Smooth muscle cell (in vitro differentiated cells): ENCODE measurements around the gene TNFRSF4. TPM values are rescaled to one million over a fixed set of nuclear protein-coding genes. Genes with fewer than 3 reads are reported as not detected.
"Not testable (repeated sequence)": the region's sequence is repeated elsewhere in the genome, so short reads cannot be mapped to it uniquely, and the experiment has no call there.

ENCODE experiments used
- DNase-seq: peaks from one replicate; lab custom pipeline; 2025; ENCODE audit not compliant: unreplicated experiment; lab: John Stamatoyannopoulos, UW
- H2AFZ ChIP-seq: fragments of 200-600 bp; sonication (generic); 2 replicates; pipeline ENCODE4 v1.6.0; 2016; ENCODE audit warnings: antibody characterized with exemption, low read depth, mild to moderate bottlenecking
- H3F3A ChIP-seq: fragments of 200-600 bp; sonication (generic); 2 replicates; pipeline ENCODE4 v1.6.0; 2017; ENCODE audit warnings: antibody characterized with exemption, low read depth
- H3K27ac ChIP-seq: fragments of 200-600 bp; sonication (generic); 2 replicates; pipeline ENCODE4 v1.5.1; 2016; ENCODE audit warnings: low read depth, mild to moderate bottlenecking
- H3K27me3 ChIP-seq: fragments of 200-600 bp; sonication (generic); 2 replicates; pipeline ENCODE4 v1.6.1; 2016; ENCODE audit warnings: low read depth, mild to moderate bottlenecking
- H3K36me3 ChIP-seq: fragments of 200-600 bp; sonication (generic); 2 replicates; pipeline ENCODE4 v1.5.1; 2016; ENCODE audit warnings: low read depth
- H3K4me1 ChIP-seq: fragments of 200-600 bp; sonication (generic); 2 replicates; pipeline ENCODE4 v1.5.1; 2016; ENCODE audit warnings: low read depth
- H3K4me2 ChIP-seq: fragments of 200-600 bp; sonication (generic); 2 replicates; pipeline ENCODE4 v1.6.0; 2016; ENCODE audit warnings: mild to moderate bottlenecking
- H3K4me3 ChIP-seq: fragments of 200-600 bp; sonication (generic); 2 replicates; pipeline ENCODE4 v1.5.1; 2016; ENCODE audit warnings: mild to moderate bottlenecking
- H3K79me2 ChIP-seq: fragments of 200-600 bp; sonication (generic); 2 replicates; pipeline ENCODE4 v1.6.0; 2016; ENCODE audit warnings: low read depth, mild to moderate bottlenecking
- H3K9ac ChIP-seq: fragments of 200-600 bp; sonication (generic); 2 replicates; pipeline ENCODE4 v1.6.0; 2016; ENCODE audit warnings: low read depth
- H3K9me3 ChIP-seq: fragments of 200-600 bp; sonication (generic); replicated peaks from 2 replicates; pipeline ENCODE4 v1.5.1; 2016; ENCODE audit warnings: low read depth
- H4K20me1 ChIP-seq: fragments of 200-600 bp; sonication (generic); 2 replicates; pipeline ENCODE4 v1.6.0; 2016; ENCODE audit warnings: low read depth
- WGBS: methylation state at CpG from one replicate; pipeline ENCODE4 v1.1.7; 2016; ENCODE audit warnings: low lambda C conversion rate; 5-methylcytosine and 5-hydroxymethylcytosine counted together
- polyA plus RNA-seq: library from polyadenylated mRNA; unstranded; fragments of >200 nt; fragmentation: Nextera tagmentation; extraction: Ambion mirVana; gene quantifications from 2 replicates; pipeline ENCODE4 v1.2.1, GENCODE V29; 2016
- total RNA-seq: library from RNA; depleted of rRNA; stranded (reverse); fragments of >200 nt; gene quantifications from 2 replicates; pipeline ENCODE4 v1.2.3, GENCODE V29; 2014
- TF ChIP-seq, protein P1 (sequence below): fragments of 200-600 bp; sonication (generic); IDR thresholded peaks from 2 replicates; pipeline ENCODE4 v1.5.1; 2017; ENCODE audit warnings: borderline replicate concordance, mild to moderate bottlenecking, antibody characterized with exemption; ENCODE audit not compliant: insufficient read depth, poor library complexity, severe bottlenecking

The TNFRSF4 gene
- total and polyA plus RNA-seq, 2 experiments from 2014 or later = not detected

DNA sequence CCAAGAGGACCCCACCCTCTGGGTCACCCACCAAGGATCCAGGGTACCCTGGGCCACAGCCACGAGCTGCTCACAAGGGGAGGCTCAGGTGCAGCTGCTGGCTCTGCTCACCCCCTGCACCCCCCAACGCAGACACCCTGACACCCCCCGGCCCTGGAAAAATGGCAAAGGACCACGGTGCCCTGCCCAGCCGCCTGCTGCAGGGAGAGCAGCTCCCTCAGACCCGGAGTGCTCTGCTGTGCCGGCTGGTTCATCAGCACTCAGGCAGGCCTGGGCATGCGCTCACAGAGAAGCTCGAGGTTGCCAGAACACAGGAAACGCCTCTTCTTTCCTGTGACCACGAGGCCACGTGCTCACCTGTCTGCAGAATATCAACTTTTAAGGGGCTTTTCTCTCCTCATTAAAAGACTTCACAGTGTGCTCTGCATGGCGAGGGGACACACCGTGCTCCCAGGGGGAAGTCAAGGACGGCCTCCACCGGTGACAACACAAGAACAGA, 36.9 kb upstream of the TNFRSF4 start:
- H4K20me1 ChIP-seq = peaks cover 45% of the 10 kb centered on the region
- no peaks in the 10 kb centered on the region for H3K27me3 ChIP-seq
- H3K4me1 ChIP-seq = peaks cover 9% of the 10 kb centered on the region
- WGBS = 77% methylated on average over 16 of the region's 16 CpGs
- H3K9ac ChIP-seq = no peak overlapping the region
- no peak for DNase-seq
- TF ChIP-seq, protein P1, sequence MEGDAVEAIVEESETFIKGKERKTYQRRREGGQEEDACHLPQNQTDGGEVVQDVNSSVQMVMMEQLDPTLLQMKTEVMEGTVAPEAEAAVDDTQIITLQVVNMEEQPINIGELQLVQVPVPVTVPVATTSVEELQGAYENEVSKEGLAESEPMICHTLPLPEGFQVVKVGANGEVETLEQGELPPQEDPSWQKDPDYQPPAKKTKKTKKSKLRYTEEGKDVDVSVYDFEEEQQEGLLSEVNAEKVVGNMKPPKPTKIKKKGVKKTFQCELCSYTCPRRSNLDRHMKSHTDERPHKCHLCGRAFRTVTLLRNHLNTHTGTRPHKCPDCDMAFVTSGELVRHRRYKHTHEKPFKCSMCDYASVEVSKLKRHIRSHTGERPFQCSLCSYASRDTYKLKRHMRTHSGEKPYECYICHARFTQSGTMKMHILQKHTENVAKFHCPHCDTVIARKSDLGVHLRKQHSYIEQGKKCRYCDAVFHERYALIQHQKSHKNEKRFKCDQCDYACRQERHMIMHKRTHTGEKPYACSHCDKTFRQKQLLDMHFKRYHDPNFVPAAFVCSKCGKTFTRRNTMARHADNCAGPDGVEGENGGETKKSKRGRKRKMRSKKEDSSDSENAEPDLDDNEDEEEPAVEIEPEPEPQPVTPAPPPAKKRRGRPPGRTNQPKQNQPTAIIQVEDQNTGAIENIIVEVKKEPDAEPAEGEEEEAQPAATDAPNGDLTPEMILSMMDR = no peak
- no peaks in the 10 kb centered on the region for H3F3A ChIP-seq
- H3K4me2 ChIP-seq = no peak overlapping the region
- no peak overlapping the region for H3K4me3 ChIP-seq
- H3K27ac ChIP-seq = no peak overlapping the region
- no peaks in the 10 kb centered on the region for H3K9me3 ChIP-seq
- no peaks in the 10 kb centered on the region for H3K36me3 ChIP-seq
- H3K79me2 ChIP-seq = no peaks in the 10 kb centered on the region
- no peak overlapping the region for H2AFZ ChIP-seq

DNA sequence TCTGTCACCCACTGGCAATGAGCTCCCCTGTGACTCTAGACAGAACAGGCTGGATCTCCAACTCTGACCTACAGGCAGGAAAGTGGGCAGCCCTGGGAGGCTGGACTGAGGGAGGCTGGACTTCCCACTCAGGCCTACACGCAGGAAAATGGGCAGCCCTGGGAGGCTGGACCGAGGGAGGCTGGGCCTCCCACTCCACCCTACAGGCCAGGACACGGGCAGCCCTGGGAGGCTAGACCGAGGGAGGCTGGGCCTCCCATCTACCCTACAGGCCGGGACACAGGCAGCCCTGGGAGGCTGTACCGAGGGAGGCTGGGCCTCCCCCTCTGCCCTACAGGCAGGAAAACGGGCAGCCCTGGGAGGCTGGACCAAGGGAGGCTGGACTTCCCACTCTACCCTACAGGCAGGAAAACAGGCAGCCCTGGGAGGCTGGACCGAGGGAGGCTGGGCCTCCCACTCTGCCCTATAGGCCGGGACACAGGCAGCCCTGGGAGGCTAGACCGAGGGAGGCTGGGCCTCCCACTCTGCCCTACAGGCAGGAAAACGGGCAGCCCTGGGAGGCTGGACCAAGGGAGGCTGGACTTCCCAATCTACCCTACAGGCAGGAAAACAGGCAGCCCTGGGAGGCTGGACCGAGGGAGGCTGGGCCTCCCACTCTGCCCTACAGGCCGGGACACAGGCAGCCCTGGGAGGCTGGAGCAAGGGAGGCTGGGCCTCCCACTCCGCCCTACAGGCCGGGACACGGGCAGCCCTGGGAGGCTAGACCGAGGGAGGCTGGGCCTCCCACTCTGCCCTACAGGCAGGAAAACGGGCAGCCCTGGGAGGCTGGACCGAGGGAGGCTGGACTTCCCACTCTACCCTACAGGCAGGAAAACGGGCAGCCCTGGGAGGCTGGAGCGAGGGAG, 34.3 kb upstream of the TNFRSF4 start:
- H3K27ac ChIP-seq, H3K9me3 ChIP-seq, H3F3A ChIP-seq, H3K4me1 ChIP-seq, H3K9ac ChIP-seq, H3K79me2 ChIP-seq, H3K4me3 ChIP-seq, H3K36me3 ChIP-seq, DNase-seq, H2AFZ ChIP-seq, H3K27me3 ChIP-seq, H3K4me2 ChIP-seq: not testable (repeated sequence)
- peaks cover 26% of the 10 kb centered on the region for H4K20me1 ChIP-seq
- WGBS = 95% methylated on average over 21 of the region's 21 CpGs

DNA sequence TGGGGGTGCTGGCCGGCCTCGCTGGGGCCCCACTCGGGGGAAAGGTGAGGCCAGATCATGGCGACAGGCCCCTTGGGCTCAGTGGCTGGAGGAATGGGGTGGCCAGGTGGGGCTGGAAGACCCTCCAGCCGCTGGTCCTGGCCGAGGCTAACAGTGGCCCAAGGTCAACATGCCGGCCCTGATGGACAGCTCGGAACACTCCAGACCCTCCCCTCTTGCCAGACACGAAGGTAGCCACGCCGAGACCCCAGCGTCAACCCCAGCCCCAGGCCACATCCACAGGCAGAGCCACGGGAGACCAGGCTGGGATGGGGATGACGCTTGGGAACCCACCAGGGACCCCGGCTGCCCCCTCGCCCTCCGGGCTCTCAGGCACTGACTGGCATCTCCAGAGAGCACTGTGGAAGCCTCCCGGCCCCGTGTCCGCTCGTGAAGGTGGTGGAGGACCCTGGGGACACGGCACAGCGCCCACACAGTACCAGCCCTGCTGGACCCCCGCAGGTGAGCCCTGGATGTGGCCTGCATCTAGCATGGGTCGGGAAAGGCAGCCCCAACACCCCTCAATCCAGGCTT, 33.5 kb upstream of the TNFRSF4 start:
- H3K4me2 ChIP-seq = peak overlapping the region; percentile 82
- peaks cover 9% of the 10 kb centered on the region for H3K4me1 ChIP-seq
- H3K9ac ChIP-seq = no peak overlapping the region
- no peaks in the 10 kb centered on the region for H3K36me3 ChIP-seq
- peaks cover 23% of the 10 kb centered on the region for H4K20me1 ChIP-seq
- H3K27me3 ChIP-seq = no peaks in the 10 kb centered on the region
- H3F3A ChIP-seq = no peaks in the 10 kb centered on the region
- 82% methylated on average over 25 of the region's 25 CpGs for WGBS
- TF ChIP-seq, protein P1 = no peak
- no peak overlapping the region for H3K27ac ChIP-seq
- H3K9me3 ChIP-seq = no peaks in the 10 kb centered on the region
- H2AFZ ChIP-seq = no peak overlapping the region
- H3K4me3 ChIP-seq = no peak overlapping the region
- DNase-seq = no peak
- H3K79me2 ChIP-seq = no peaks in the 10 kb centered on the region

DNA sequence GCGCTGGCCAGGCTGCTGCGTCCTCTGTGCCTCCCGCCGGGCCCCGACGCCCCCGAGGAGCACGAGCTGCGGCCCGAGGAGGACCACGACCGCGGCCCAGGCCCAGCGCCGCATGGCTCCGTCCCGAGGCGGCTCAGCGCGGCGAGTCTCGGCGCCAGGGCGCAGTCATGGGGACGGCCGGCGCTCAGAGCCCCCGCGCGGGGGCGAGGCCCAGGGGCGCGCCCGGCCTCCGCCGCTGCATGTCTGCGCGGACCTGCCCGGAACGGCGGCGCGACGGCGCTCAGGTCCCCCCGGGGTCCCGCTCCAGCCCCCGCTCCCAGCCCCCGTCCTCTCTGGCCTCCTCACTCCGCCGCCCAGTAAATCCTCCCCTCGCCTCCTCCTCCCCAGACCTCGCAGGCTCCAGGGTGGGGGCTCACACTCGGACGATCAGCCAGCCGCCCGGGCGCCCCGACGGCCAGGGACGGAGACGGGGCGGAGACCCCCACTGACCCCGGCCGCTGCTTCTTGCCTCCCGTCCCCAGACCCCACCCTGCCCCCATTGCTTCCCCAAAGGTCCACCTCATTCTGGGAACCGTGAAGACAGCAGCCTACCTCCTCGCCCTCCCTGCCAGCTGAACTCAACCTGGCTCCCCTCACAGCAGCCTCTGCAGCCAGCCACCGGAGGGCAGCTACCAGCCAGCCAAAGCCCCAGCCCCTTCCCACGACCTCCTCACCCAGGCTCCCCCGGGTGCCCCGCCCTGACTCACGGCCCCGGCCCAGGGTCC, 32.8 kb upstream of the TNFRSF4 start, which contains the start of gene C1QTNF12:
Gene C1QTNF12, minus strand, starts transcription at position 146 of the 764 bp plus-strand sequence. Its CDS starts 32 bp downstream, at position 114.
- no peak within 1 kb of the TSS for H3K9ac ChIP-seq
- peak within 1 kb of the TSS; percentile 82 for H3K4me2 ChIP-seq
- no peaks in the 10 kb centered on the region for H3F3A ChIP-seq
- no peaks in the 10 kb centered on the region for H3K36me3 ChIP-seq
- TF ChIP-seq, protein P1 = no peak
- no peaks in the 10 kb centered on the region for H3K79me2 ChIP-seq
- H3K27ac ChIP-seq = no peak within 1 kb of the TSS
- H2AFZ ChIP-seq = no peak within 1 kb of the TSS
- 15% methylated on average over 32 of the region's 74 CpGs for WGBS
- H3K4me1 ChIP-seq = peaks cover 9% of the 10 kb centered on the region
- no peak for DNase-seq
- peak within 1 kb of the TSS; percentile 25 for H3K4me3 ChIP-seq
- no peaks in the 10 kb centered on the region for H3K27me3 ChIP-seq
- H4K20me1 ChIP-seq = peaks cover 23% of the 10 kb centered on the region
- no peaks in the 10 kb centered on the region for H3K9me3 ChIP-seq
